CD4-positive, alpha-beta T cell (primary cell): ENCODE data around the gene MIA3. TPM values are rescaled to one million over a fixed set of nuclear protein-coding genes. Genes with fewer than 3 reads are reported as not detected.

ENCODE experiments used
- ATAC-seq: fragments of 200-7000 bp; cut with Tn5 transposase; one replicate; pipeline ENCODE4 v1.10.0; 2022; ENCODE audit warnings: mild to moderate bottlenecking; ENCODE audit not compliant: poor library complexity
- CTCF ChIA-PET: fragments of 350-600 bp; sonication (Branson Sonifier 250); formaldehyde crosslinking; loops from one replicate; lab custom pipeline; 2021; ENCODE audit warnings: antibody characterized with exemption, inconsistent platforms; lab: Charles Lee
- POLR2A ChIA-PET: fragments of 350-600 bp; sonication (Branson Sonifier 250); formaldehyde crosslinking; loops from one replicate; lab custom pipeline; 2021; ENCODE audit warnings: antibody characterized with exemption, inconsistent platforms; lab: Charles Lee
- DNase-seq, 14 experiments: peaks; one replicate each; pipeline ENCODE4 v3.0.0-alpha.2; 2013 to 2020; ENCODE audit warnings: mixed read lengths in 2 of 14
- H3K27ac ChIP-seq, 2 donors: one replicate each; pipeline versions ENCODE4 v1.5.1 to v1.7.0; 2013; ENCODE audit warnings: low read length in 2 of 2, low read depth in 1 of 2, mild to moderate bottlenecking in 1 of 2
- H3K27me3 ChIP-seq, 2 experiments: 1 replicate in 1 of 2; 2 replicates in 1 of 2; pipeline versions ENCODE4 v1.6.1 to v1.7.0; 2013; ENCODE audit warnings: low read length in 2 of 2, control low read depth in 1 of 2, mild to moderate bottlenecking in 1 of 2, moderate library complexity in 1 of 2; ENCODE audit not compliant: insufficient read depth in 2 of 2, control insufficient read depth in 1 of 2
- H3K36me3 ChIP-seq: one replicate; pipeline ENCODE4 v1.6.1; 2013; ENCODE audit warnings: low read length, control low read depth; ENCODE audit not compliant: insufficient read depth
- H3K4me1 ChIP-seq: one replicate; pipeline ENCODE4 v1.6.1; 2013; ENCODE audit warnings: low read length, control low read depth; ENCODE audit not compliant: insufficient read depth
- H3K4me3 ChIP-seq: one replicate; pipeline ENCODE4 v1.5.1; 2013; ENCODE audit warnings: mild to moderate bottlenecking, low read length, moderate library complexity
- H3K9me3 ChIP-seq, 2 experiments: 1 replicate in 1 of 2; 2 replicates in 1 of 2; pipeline versions ENCODE4 v1.6.1 to v1.7.0; 2013; ENCODE audit warnings: low read length in 2 of 2, mild to moderate bottlenecking in 2 of 2, control low read depth in 1 of 2, moderate library complexity in 1 of 2; ENCODE audit not compliant: control insufficient read depth in 1 of 2, insufficient read depth in 1 of 2
- H3K27ac Mint-ChIP-seq: one replicate; pipeline ENCODE4 v1.8.0; 2020; ENCODE audit warnings: mixed read lengths
- H3K27me3 Mint-ChIP-seq: one replicate; pipeline ENCODE4 v1.8.0; 2021; ENCODE audit warnings: mixed read lengths
- H3K36me3 Mint-ChIP-seq: one replicate; pipeline ENCODE4 v1.8.0; 2021; ENCODE audit warnings: low read depth, mixed read lengths
- H3K4me1 Mint-ChIP-seq: one replicate; pipeline ENCODE4 v1.8.0; 2021; ENCODE audit warnings: low read depth, mixed read lengths
- H3K4me3 Mint-ChIP-seq: one replicate; pipeline ENCODE4 v1.8.0; 2020; ENCODE audit warnings: mild to moderate bottlenecking, mixed read lengths
- H3K9me3 Mint-ChIP-seq: one replicate; pipeline ENCODE4 v1.8.0; 2020; ENCODE audit warnings: mixed read lengths
- intact Hi-C, 2 experiments: fragments of 100-400 bp; cut with DNase I in 1 of 2; cut with micrococcal nuclease in 1 of 2; formaldehyde crosslinking; loops; one replicate each; pipeline versions ENCODE4 v1.15.1 to v1.9.0; 2023 to 2025; cut with DNase I, micrococcal nuclease
- total RNA-seq, 174 experiments: library from RNA in 2 of 174; stranded (reverse) in 2 of 174; gene quantifications; one replicate each; pipeline ENCODE4 v1.2.3 and lab custom pipeline; 2021 to 2026
- TF ChIP-seq, protein P1 (sequence below): fragments of 200-600 bp; IDR thresholded peaks from one replicate; pipeline ENCODE4 v1.8.0; 2022; ENCODE audit warnings: antibody characterized with exemption, mild to moderate bottlenecking

MIA3 gene
- total RNA-seq, 2 experiments from 2014 or later, result 123 to 135 TPM

DNA sequence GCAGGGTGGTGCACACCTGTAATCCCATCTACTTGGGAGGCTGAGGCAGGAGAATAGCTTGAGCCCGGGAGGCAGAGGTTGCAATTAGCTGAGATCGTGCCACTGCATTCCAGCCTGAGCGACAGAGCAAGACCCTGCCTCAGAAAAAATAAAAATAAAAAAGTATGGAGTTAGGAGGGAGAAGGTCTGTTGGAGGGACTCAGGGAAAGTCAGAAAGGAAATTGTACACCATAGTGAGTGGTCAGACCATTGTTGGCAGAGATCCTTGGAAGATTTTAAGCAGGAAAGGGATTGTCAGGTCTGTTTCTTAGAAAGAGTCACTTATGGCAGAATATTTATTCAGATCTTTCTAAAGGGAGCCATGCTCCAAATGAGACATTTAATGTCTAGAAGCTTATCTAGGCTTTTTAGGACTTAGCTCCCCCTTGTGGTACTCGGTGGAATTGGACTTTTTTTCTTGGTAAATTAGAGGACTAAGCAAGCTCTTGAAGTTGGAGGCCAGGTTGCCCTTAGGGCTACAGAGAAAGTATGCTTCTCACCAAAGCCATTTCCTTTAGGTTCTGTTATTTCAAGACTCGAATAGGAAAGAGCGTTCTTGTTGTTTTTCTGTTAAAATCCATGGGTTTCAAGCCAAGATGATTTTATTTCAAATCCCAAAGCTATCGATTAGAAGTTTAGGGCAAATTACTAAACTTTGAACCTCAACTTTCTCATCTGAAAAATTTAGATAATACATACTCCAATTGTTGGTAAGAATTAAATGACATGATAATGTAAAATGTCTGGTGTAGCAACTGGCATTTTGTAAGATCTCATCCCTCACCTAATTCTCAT, 16.5 kb downstream of the MIA3 start:
- no peak overlapping the region for H3K4me3 Mint-ChIP-seq
- ATAC-seq, result peak; percentile 98
- peaks cover 11% of the 10 kb centered on the region for H3K4me1 Mint-ChIP-seq
- intact Hi-C loops, result loop anchor here (1.0 to 5.0 kb wide), 3 partner anchors 47 to 537 kb away; partner anchors contain the start of gene TAF1A (in 1 of the 2)
- TF ChIP-seq, protein P1, sequence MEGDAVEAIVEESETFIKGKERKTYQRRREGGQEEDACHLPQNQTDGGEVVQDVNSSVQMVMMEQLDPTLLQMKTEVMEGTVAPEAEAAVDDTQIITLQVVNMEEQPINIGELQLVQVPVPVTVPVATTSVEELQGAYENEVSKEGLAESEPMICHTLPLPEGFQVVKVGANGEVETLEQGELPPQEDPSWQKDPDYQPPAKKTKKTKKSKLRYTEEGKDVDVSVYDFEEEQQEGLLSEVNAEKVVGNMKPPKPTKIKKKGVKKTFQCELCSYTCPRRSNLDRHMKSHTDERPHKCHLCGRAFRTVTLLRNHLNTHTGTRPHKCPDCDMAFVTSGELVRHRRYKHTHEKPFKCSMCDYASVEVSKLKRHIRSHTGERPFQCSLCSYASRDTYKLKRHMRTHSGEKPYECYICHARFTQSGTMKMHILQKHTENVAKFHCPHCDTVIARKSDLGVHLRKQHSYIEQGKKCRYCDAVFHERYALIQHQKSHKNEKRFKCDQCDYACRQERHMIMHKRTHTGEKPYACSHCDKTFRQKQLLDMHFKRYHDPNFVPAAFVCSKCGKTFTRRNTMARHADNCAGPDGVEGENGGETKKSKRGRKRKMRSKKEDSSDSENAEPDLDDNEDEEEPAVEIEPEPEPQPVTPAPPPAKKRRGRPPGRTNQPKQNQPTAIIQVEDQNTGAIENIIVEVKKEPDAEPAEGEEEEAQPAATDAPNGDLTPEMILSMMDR, result peak; percentile 92
- peak in 12 of 14 experiments; percentile 21 to 89 (median 60) for DNase-seq
- Histone ChIP-seq H3K4me1 (no peaks in the 10 kb centered on the region), H3K36me3 (peaks cover 78% of the 10 kb centered on the region), H3K27me3 (no peaks in the 10 kb centered on the region), H3K4me3 (no peak overlapping the region), H3K9me3 (no peaks in the 10 kb centered on the region), H3K27ac (no peak overlapping the region)
- peaks cover 85% of the 10 kb centered on the region for H3K36me3 Mint-ChIP-seq
- peak overlapping the region; percentile 1 for H3K27ac Mint-ChIP-seq
- ChIA-PET POLR2A (interaction anchor here (0.8 to 1.3 kb wide), 10 partner anchors 10 to 893 kb away, joined by 3 to 16 read pairs (median 6); partner anchors contain the start of genes AIDA, BROX, DUSP10 and MIA3), CTCF (interaction anchor here (0.8 to 1.7 kb wide), 11 partner anchors 9 to 170 kb away, joined by 3 to 12 read pairs (median 4); partner anchors contain the start of genes BROX and TAF1A)
- no peaks in the 10 kb centered on the region for H3K27me3 Mint-ChIP-seq
- H3K9me3 Mint-ChIP-seq, result no peaks in the 10 kb centered on the region

DNA sequence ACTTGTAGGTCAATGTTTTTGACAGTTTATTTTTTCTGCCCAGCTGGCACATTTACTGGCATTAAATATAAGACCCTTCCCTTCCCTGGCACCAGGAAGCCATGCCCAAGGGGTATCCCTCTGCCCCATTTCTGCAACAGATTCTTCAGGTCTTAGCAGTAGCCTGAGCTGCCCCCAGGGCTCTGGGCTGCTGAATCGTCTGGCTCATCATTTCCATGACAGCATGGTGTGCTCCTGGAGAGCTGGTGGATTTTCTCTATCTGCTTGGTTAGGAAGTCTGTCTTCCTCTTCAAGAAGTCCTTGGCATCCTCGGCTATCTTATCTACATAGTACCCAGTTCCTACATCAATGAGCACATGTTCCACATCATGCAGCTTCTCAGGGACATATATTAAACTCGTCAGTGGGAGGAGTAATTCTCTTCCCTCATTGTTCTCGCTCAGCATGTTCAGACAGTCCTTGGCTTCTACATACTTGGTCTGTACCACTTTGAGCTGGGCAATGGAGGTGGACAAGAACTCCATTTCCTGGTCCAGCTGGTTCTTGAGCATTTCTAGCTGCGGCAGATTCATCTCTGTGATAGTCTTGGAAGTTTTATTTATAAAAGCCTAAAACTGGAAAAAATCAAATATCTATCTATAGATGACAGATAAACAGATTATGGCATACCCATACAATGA, 23.5 kb downstream of the MIA3 start:
- no peaks in the 10 kb centered on the region for H3K9me3 Mint-ChIP-seq
- TF ChIP-seq, protein P1, result no peak
- Histone ChIP-seq H3K4me3 (no peak overlapping the region), H3K36me3 (peaks cover 32% of the 10 kb centered on the region), H3K9me3 (no peaks in the 10 kb centered on the region), H3K27ac (no peak overlapping the region), H3K27me3 (no peaks in the 10 kb centered on the region), H3K4me1 (peaks cover 18% of the 10 kb centered on the region)
- peak overlapping the region; percentile 99 for H3K27ac Mint-ChIP-seq
- DNase-seq (no peak), ATAC-seq (no peak)
- H3K4me1 Mint-ChIP-seq, result peaks cover 29% of the 10 kb centered on the region
- peak overlapping the region; percentile 44 for H3K4me3 Mint-ChIP-seq
- ChIA-PET CTCF (no interaction called here), POLR2A (interaction anchor here (1.3 kb wide), 1 partner anchor 71 kb away, joined by 6 read pairs; the partner anchor contains the start of genes AIDA and BROX)
- no peaks in the 10 kb centered on the region for H3K27me3 Mint-ChIP-seq
- intact Hi-C loops, result no loop called here
- peaks cover 64% of the 10 kb centered on the region for H3K36me3 Mint-ChIP-seq

DNA sequence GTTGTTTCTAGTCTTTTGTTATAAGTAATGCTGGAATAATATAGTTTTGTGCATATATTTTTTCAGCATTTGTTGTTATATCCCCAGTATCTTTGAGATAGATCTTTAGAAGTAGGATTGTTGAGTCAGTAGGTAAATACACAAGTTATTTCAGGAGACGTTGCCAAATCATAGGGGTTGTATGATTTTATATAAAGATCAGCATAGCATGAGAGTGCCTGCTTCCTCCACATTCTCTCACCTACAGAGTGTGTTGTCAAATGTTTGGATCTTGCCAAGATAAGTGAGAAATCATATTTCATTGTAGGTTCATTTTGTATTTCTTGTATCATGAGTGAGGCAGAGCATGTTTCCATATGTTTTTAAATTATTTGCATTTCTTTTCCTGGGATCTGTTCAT, 24.6 kb downstream of the MIA3 start:
- Mint-ChIP-seq H3K9me3 (no peaks in the 10 kb centered on the region), H3K4me1 (peaks cover 37% of the 10 kb centered on the region), H3K36me3 (peaks cover 64% of the 10 kb centered on the region), H3K4me3 (peak overlapping the region; percentile 82), H3K27ac (peak overlapping the region; percentile 99), H3K27me3 (no peaks in the 10 kb centered on the region)
- H3K4me1 ChIP-seq, result peaks cover 20% of the 10 kb centered on the region
- intact Hi-C loops, result no loop called here
- DNase-seq, result no peak
- ChIA-PET CTCF (interaction anchor here (2.3 kb wide), 1 partner anchor 8 kb away, joined by 12 read pairs; no protein-coding TSS in a partner anchor), POLR2A (interaction anchor here (2.0 to 4.1 kb wide), 4 partner anchors 16 to 71 kb away, joined by 6 to 70 read pairs (median 26); partner anchors contain the start of genes AIDA, BROX, MIA3 and TAF1A)
- H3K36me3 ChIP-seq, result peaks cover 32% of the 10 kb centered on the region
- no peaks in the 10 kb centered on the region for H3K9me3 ChIP-seq
- H3K4me3 ChIP-seq, result no peak overlapping the region
- ATAC-seq, result no peak
- TF ChIP-seq, protein P1, result no peak
- H3K27ac ChIP-seq, result no peak overlapping the region
- no peaks in the 10 kb centered on the region for H3K27me3 ChIP-seq
